Activated B cell treated with CpG ODN at 0.5 μM for 24 hours (primary cell): Measurements from ENCODE around the gene HEMK1. TPM values are rescaled to one million over a fixed set of nuclear protein-coding genes. Genes with fewer than 3 reads are reported as not detected.

Source experiments
- ATAC-seq: fragments of 200-7000 bp; cut with Tn5 transposase; one replicate; pipeline ENCODE4 v1.10.0; 2021; ENCODE audit warnings: low read depth, mild to moderate bottlenecking, moderate library complexity
- CTCF ChIA-PET: fragments of 350-600 bp; sonication (Branson Sonifier 250); formaldehyde crosslinking; loops from one replicate; lab custom pipeline; 2021; ENCODE audit warnings: antibody characterized with exemption; lab: Charles Lee
- POLR2A ChIA-PET: fragments of 350-600 bp; sonication (Branson Sonifier 250); formaldehyde crosslinking; loops from one replicate; lab custom pipeline; 2021; ENCODE audit warnings: antibody characterized with exemption; lab: Charles Lee
- DNase-seq: peaks from one replicate; pipeline ENCODE4 v3.0.0; 2022
- H3K27ac Mint-ChIP-seq: one replicate; pipeline ENCODE4 v1.8.0; 2020; ENCODE audit warnings: mixed read lengths
- H3K27me3 Mint-ChIP-seq: one replicate; pipeline ENCODE4 v1.8.0; 2021; ENCODE audit warnings: mixed read lengths
- H3K36me3 Mint-ChIP-seq: one replicate; pipeline ENCODE4 v1.8.0; 2021; ENCODE audit warnings: low read depth, mixed read lengths
- H3K4me1 Mint-ChIP-seq: one replicate; pipeline ENCODE4 v1.8.0; 2021; ENCODE audit warnings: mixed read lengths
- H3K4me3 Mint-ChIP-seq: one replicate; pipeline ENCODE4 v1.8.0; 2020; ENCODE audit warnings: mild to moderate bottlenecking, mixed read lengths
- H3K9me3 Mint-ChIP-seq: one replicate; pipeline ENCODE4 v1.8.0; 2020; ENCODE audit warnings: mixed read lengths
- intact Hi-C: fragments of 100-400 bp; cut with micrococcal nuclease; formaldehyde crosslinking; loops from one replicate; pipeline ENCODE4 v1.15.1; 2024
- total RNA-seq: library from RNA; stranded (reverse); gene quantifications from 2 replicates; pipeline ENCODE4 v1.2.3, GENCODE V29; 2022
- TF ChIP-seq, protein P1 (sequence below): fragments of 200-600 bp; IDR thresholded peaks from one replicate; pipeline ENCODE4 v1.8.0; 2022; ENCODE audit warnings: antibody characterized with exemption, mild to moderate bottlenecking

Gene HEMK1
- total RNA-seq, 1 donor from 2014 or later = 26.9 TPM

DNA sequence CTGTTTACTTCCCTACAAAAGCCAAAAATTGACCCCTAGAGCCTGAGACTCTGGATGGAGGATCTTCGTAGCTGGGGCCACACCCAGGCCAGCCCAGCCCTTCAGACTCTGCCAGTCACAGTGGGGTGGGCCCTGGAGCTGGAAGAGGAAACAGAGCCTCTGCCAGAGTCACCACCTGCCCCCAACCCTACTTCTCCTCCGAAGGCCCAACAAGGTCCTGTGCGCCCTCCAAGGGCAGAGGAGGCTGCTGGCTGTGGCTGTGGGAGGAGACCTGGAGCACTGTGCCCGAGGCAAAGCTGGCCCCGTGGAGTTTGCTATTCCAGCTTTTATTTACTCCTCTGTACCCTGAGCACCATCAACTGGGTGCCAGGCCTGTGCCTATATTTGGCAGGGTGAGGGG, 23.2 kb downstream of the HEMK1 start:
- Mint-ChIP-seq H3K36me3 (no peaks in the 10 kb centered on the region), H3K4me1 (peaks cover 34% of the 10 kb centered on the region)
- CTCF ChIA-PET = interaction anchor here (3.1 to 5.2 kb wide), 3 partner anchors 17 to 22 kb away, joined by 41 to 60 read pairs (median 57); partner anchors contain the start of genes CISH and HEMK1

GRCh38 chr3:50594253-50594785, 25.0 kb downstream of the HEMK1 start:
- ATAC-seq (no peak), DNase-seq (no peak)
- CTCF ChIA-PET = interaction anchor here (0.9 to 1.5 kb wide), 2 partner anchors 17 to 19 kb away, joined by 3 to 4 read pairs; partner anchors contain the start of gene CISH
- Mint-ChIP-seq H3K27ac (no peak overlapping the region), H3K4me3 (no peak overlapping the region), H3K4me1 (peaks cover 22% of the 10 kb centered on the region), H3K27me3 (no peaks in the 10 kb centered on the region), H3K9me3 (no peaks in the 10 kb centered on the region), H3K36me3 (no peaks in the 10 kb centered on the region)
- POLR2A ChIA-PET = interaction anchor here (1.1 kb wide), 1 partner anchor 27 kb away, joined by 3 read pairs; the partner anchor contains the start of gene C3orf18
- intact Hi-C loops = no loop called here
- TF ChIP-seq, protein P1, sequence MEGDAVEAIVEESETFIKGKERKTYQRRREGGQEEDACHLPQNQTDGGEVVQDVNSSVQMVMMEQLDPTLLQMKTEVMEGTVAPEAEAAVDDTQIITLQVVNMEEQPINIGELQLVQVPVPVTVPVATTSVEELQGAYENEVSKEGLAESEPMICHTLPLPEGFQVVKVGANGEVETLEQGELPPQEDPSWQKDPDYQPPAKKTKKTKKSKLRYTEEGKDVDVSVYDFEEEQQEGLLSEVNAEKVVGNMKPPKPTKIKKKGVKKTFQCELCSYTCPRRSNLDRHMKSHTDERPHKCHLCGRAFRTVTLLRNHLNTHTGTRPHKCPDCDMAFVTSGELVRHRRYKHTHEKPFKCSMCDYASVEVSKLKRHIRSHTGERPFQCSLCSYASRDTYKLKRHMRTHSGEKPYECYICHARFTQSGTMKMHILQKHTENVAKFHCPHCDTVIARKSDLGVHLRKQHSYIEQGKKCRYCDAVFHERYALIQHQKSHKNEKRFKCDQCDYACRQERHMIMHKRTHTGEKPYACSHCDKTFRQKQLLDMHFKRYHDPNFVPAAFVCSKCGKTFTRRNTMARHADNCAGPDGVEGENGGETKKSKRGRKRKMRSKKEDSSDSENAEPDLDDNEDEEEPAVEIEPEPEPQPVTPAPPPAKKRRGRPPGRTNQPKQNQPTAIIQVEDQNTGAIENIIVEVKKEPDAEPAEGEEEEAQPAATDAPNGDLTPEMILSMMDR = no peak

More for the DNA sequence above, 23.2 kb downstream of the HEMK1 start:
- Mint-ChIP-seq H3K9me3 (no peaks in the 10 kb centered on the region), H3K27me3 (no peaks in the 10 kb centered on the region), H3K27ac (peak overlapping the region; percentile 50), H3K4me3 (no peak overlapping the region)
- no peak for ATAC-seq
- TF ChIP-seq, protein P1 = no peak
- no peak for DNase-seq
- intact Hi-C loops = no loop called here
- POLR2A ChIA-PET = interaction anchor here (1.2 to 7.3 kb wide), 3 partner anchors 9 to 23 kb away, joined by 5 to 82 read pairs (median 52); partner anchors contain the start of genes CISH and HEMK1

DNA sequence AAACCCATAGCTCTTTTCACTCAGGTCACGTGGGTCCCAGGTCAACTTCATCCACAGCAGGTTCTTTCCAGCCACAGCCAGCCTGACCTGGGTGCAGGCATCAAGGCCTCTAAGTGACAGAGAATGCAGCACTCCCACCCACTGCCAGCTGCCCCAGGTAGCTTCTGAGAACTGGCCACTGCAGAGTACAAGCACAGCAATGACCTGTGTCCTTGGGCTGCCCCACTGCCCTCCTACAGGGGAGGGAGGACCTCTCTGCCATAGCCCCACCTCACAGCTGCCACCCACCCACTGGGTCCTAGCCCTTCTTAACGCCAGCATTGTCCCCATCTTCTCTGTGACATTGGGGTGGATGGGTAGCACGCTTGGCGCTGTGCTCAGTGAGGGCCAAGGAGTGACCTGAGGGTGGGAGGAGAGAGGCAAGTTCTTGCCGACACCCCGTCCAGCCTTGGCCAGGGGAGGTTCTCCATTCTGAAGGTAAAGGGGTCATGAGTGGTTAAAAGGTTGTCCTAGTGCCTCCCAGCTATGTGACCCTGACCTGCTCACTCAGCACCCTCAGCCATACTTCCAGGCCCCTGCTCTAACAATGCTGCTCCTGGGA, 29.9 kb downstream of the HEMK1 start:
- peaks cover 22% of the 10 kb centered on the region for H3K4me1 Mint-ChIP-seq
- no peaks in the 10 kb centered on the region for H3K9me3 Mint-ChIP-seq
- no peaks in the 10 kb centered on the region for H3K27me3 Mint-ChIP-seq
- DNase-seq (no peak), ATAC-seq (no peak)
- H3K4me3 Mint-ChIP-seq = no peak overlapping the region
- H3K27ac Mint-ChIP-seq = no peak overlapping the region
- intact Hi-C loops = no loop called here
- H3K36me3 Mint-ChIP-seq = no peaks in the 10 kb centered on the region
- CTCF ChIA-PET = no interaction called here
- POLR2A ChIA-PET = interaction anchor here (0.6 to 1.2 kb wide), 3 partner anchors 29 to 260 kb away, joined by 3 to 5 read pairs (median 5); partner anchors contain the start of gene C3orf18
- TF ChIP-seq, protein P1 = no peak

GRCh38 chr3:50599716-50600118, 30.4 kb downstream of the HEMK1 start:
- ChIA-PET POLR2A (interaction anchor here (0.6 to 1.2 kb wide), 2 partner anchors 32 to 261 kb away, joined by 5 read pairs; partner anchors contain the start of gene C3orf18), CTCF (no interaction called here)
- ATAC-seq (no peak), DNase-seq (no peak)
- Mint-ChIP-seq H3K4me1 (peaks cover 27% of the 10 kb centered on the region), H3K36me3 (no peaks in the 10 kb centered on the region), H3K27ac (no peak overlapping the region), H3K27me3 (no peaks in the 10 kb centered on the region), H3K9me3 (no peaks in the 10 kb centered on the region), H3K4me3 (no peak overlapping the region)
- intact Hi-C loops = no loop called here
- TF ChIP-seq, protein P1 = no peak

DNA sequence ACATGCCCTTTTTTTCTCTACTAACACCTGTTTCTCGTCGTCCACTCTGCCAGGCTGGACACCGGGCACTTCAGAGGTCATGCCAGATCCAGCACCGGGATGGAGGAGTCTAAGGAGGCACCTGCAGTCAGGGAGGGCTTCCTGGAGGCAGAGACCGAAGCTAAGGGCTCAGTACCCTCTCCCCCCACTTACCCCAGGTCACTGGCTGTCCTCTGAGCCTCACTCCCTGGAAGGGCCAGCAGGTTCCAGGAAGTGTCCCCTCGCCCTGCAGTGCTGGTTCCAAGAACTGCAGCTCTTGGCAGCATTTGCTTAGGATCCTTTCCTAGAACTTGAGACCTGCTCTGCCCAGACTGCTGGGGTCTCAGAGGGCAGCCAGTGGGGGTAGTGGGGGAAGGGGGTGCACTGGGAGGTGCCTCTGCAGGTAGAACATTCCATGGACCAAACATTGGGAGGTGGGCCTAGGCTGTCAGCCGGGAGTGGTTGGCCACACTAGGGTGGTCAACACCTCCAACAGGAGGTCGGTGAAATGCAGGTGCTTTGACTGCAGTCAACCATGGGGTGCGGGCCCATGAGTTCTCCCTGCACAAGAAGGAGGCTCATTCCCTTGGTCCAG, 30.9 kb downstream of the HEMK1 start:
- TF ChIP-seq, protein P1 = no peak
- ChIA-PET POLR2A (interaction anchor here (0.6 to 2.6 kb wide), 3 partner anchors 8 to 69 kb away, joined by 5 to 15 read pairs (median 10); no protein-coding TSS in a partner anchor), CTCF (no interaction called here)
- Mint-ChIP-seq H3K36me3 (no peaks in the 10 kb centered on the region), H3K27ac (no peak overlapping the region), H3K4me1 (peaks cover 33% of the 10 kb centered on the region), H3K9me3 (no peaks in the 10 kb centered on the region), H3K27me3 (no peaks in the 10 kb centered on the region), H3K4me3 (no peak overlapping the region)
- intact Hi-C loops = no loop called here
- ATAC-seq (no peak), DNase-seq (no peak)
